ENCODE measurements around the gene ATP1B1.
"Not testable (repeated sequence)": the region's sequence is repeated elsewhere in the genome, so short reads cannot be mapped to it uniquely, and the experiment has no call there.

The ATP1B1 gene

DNA sequence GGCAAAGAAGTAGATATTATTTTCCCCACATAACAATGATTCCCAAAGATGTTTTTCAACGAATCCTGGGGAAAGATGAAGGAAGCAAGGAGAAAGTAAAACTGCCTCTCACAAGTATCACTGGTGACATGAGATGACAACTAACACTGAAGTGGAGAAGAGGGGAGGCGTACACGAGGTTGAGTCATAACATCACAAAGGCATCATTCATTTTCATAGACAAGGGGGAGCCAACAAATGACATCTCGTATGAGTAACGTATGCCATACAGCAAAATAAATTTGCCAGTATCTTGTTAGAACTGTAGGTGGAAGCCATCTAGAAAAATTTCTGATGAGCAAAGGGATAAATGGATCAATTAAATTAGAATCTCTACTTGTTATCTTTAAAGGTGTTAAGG is 56.6 kb downstream of the ATP1B1 start:
- H3K27ac ChIP-seq: no peak overlapping the region
- CTCF ChIA-PET: no interaction called here
- POLR2A ChIA-PET (ENCODE audit: low non-redundant PET): no interaction called here
- TF ChIP-seq CTCF (conservative IDR thresholded peaks at IDR 0.05; ENCODE audit: low read depth): no peak
- peak; percentile 21 for DNase-seq (ENCODE audit: low spot score)

DNA sequence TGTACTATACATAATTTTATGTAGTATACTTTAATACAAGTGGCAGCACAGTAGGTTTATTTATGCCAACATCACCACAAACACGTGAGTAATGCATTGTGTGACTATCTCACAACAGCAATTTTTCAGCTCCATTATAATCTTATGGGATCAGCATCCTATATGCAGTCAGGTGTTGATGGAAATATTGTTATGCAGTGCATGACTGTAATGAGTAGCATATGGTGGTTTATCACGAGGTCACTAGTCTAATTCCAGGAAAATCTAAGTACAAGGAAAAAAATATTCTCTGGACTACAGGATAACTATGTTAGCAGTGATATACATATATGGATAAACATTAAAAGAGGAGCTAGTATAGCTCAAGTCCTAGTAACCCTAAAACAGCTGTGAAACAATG is 69.0 kb downstream of the ATP1B1 start:
- POLR2A ChIA-PET (ENCODE audit: low non-redundant PET): no interaction called here
- TF ChIP-seq CTCF (conservative IDR thresholded peaks at IDR 0.05; ENCODE audit: low read depth): no peak
- no peak for DNase-seq (ENCODE audit: low spot score)
- H3K27ac ChIP-seq: no peak overlapping the region
- CTCF ChIA-PET: interaction anchor here (0.6 kb wide), 1 partner anchor 420 kb away, joined by 4 read pairs; no protein-coding TSS in a partner anchor

GRCh38 chr1:169179431-169179830 is 72.9 kb downstream of the ATP1B1 start:
- DNase-seq (ENCODE audit: low spot score); POLR2A ChIA-PET (ENCODE audit: low non-redundant PET); H3K27ac ChIP-seq: not testable (repeated sequence)
- CTCF ChIA-PET: interaction anchor here (0.5 kb wide), 1 partner anchor 23 kb away, joined by 3 read pairs; no protein-coding TSS in a partner anchor

- DNase-seq (ENCODE audit: low spot score): no peak
- H3K27ac ChIP-seq: no peak overlapping the region
- TF ChIP-seq CTCF (conservative IDR thresholded peaks at IDR 0.05; ENCODE audit: low read depth): no peak
- CTCF ChIA-PET: interaction anchor here (0.6 kb wide), 1 partner anchor 943 kb away, joined by 3 read pairs; no protein-coding TSS in a partner anchor
- POLR2A ChIA-PET (ENCODE audit: low non-redundant PET): no interaction called here
These were observed 73.7 kb downstream of the ATP1B1 start for GRCh38 chr1:169180174-169180573.

All from RWPE1 (cell line).